ENCODE results near the gene ADGRG6.

Gene ADGRG6

DNA sequence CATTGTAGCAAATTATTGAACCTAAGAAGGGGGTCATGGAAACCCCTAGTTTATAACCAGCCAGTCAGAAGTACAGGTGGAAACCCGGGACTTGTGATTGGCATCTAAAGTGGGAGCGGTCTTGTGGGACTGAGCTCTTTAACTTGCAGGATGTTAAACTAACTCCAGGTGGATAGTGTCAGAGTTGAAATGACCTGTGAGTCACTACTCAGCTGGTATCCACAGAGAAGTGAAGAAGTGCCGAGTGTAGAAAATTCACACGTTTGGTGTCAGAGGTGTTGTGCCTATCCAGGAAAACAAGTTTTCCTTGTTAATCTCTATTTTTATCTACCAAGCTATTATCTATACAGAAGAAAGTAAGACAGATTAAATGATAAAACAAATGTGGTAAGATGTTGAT is 179.7 kb downstream of the ADGRG6 start:
- no peak for DNase-seq

DNA sequence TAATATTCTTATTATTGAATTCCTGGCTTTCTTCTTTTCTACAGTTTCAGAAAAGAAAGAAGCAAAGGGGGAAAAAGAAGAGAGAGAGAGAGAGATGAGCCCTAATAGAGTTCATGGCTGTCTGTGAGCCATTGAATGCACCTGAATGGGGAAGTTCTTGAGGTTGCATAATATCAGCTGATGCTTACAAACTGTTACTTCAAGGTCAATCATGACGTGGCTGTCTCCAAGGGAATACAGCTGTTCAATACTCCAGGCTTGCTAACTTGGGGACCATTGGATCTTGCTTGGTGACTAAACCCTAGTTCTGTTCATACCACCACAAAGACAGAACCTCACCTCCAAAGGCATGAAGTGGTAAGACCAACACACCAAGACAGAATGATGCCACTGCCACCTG is 180.4 kb downstream of the ADGRG6 start:
- DNase-seq: no peak

- DNase-seq: no peak
Observed at GRCh38 chr6:142482974-142483373, 181.2 kb downstream of the ADGRG6 start.

DNA sequence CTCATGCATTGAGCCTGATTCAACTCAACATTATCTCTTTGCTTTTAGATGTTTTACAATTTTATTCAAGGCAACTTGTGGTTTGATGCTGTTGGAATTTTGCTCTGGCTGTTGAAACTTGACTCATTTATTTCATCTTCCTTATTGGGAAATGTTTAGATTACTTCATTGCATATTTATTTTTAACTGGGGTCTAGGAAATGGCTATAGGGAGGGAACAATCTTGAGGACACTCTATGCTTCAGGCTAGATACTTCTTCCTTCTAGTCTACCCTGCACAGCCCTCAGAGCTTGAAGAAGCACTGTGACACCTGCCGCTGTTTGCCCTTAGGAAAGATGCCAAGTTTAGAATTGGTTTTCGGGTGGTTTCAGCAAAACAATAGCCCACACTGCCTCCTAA is 183.4 kb downstream of the ADGRG6 start:
- DNase-seq: no peak

DNA sequence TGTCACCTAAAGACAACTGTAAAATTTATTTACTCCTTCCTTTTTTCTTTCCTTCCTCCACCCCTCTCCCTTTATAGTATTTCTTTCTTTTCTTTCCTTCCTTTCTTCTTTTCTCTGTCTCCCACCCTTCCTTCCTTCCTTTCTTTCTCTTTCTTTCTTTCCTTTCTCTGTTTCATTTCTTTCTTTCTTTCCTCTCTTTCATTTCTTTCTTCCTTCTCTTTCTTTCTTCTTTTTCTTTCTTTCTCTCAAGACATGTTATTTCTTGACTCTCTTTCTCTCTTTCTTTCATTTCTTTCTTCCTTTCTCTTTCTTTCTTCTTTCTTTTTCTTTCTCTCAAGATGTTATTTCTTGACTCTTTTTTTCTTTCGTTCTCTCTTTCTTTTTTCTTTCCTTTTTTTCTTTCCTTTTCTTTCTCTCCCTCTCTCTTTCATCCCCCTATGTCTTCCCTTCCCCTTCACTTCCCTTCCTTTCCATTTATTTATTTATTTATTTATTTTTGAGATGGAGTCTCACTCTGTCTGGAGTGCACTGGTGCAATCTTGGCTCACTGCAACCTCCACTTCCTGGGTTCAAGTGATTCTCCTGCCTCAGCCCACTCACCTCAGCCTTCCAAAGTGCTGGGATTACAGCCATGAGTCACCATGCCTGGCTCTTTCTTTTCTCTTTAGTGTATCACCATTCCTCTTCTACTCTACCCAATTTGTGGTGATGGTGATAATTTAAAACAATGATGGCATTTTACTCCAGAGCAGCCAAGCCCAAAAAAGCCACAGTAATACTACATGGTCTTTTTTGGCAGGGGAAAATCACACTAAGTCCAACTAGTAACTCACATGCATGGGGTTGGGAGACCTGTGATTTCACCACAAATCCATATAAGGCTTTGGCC is 188.2 kb downstream of the ADGRG6 start:
- DNase-seq: no peak

Measured in hypothalamus (tissue), 51 donors.